RKO (cell line): Measurements from ENCODE around the gene GNPTAB.

Experiments used
- DNase-seq: peaks from one replicate; pipeline ENCODE4 v3.0.0-alpha.2; 2016; ENCODE audit warnings: low spot score

GNPTAB gene

DNA sequence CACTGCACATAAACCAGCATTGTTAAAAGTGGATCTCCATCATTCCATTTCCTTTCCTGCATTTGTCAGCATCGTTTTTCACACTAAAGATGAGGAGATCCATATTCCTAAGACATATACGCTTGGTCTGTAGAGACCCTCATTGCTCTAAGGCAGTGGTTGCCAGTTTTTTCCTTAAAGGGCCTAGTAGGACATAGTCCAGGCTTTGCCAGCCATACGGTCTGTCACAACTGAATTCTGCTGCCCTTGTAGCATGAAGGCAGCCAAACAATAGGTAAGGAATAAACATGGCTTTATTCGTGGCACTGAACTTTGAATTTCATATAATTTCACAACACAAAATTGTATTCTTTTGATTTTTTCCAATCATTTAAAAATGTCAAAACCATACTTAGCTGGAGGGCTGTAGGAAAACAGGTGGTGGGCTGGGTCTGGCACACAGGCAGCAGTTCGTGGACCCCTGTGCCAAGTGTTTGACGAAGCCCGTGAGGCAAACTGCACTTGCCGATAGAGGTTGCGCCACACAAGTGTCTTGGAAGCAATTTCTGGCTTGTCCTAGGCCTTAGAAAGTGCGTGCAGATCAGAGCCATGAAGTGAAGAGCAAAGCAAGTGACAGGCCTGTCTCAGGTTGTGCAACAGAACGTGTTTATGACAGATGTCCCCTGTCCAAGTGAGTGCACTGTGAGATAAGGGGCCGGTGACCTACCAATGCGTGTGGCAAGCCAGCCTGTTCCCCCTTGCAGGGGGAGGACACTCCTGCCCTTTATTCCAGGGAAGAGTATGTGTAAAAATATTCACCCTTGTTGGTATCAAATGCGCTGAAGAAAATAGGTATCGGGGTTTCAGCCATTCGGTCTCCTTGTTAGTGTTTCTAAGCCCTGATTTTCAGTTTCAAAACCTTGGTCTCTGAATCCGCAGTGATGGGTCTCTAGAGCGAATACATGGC is 134.2 kb downstream of the GNPTAB start:
- DNase-seq, result peak; percentile 9

DNA sequence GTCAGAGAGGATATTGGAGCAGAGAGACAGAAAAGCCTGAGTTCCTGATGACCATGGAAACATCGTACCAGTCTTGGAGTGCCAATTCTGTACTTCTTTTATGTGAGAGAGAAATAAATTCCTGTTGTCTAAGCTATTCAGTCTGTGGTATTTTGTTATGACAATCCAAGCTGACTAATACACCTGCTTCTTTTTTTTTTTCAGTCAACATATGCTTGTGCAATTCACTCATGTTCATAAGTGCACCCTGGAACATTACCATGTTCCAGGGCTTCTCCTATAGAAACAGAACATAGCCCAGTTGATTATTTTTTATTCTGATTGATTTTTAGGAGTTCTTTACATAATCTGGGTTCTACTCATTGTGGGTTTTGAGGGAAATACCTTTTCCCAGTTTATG is 135.1 kb downstream of the GNPTAB start:
- peak; percentile 11 for DNase-seq
